ENCODE measurements around the gene PLA2G4B. TPM values are rescaled to one million over a fixed set of nuclear protein-coding genes. Genes with fewer than 3 reads are reported as not detected.

Gene PLA2G4B
- polyA plus RNA-seq, 2 donors, result 31.6 to 48.1 TPM

DNA sequence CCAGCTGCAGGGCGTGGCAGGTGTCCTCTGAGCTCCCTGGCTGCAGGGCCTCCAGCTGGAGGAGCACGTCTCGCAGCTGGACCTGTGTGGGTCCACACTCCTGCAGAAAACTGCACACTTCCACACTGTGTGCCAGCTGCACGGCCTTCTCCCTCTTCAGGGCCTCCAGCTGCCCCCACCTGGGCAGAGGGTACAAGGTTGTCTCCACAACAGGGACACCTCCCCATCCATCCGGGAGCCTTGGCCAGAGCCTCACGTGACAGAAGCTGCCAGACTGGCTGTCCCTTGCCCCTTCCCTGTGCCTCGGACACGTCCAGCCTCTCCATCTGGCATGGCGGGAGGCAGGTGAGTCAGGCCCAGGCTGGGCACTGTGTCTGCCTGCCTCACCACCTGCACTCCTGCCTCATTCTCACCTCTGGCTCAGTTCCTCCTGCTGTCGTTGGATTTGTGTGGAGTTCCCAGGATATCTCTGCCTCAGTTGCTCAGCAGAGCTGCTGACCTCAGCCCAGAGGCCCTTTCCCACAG, 40.7 kb downstream of the PLA2G4B start:
- Histone ChIP-seq H3K9me3 (ENCODE audit: control insufficient read depth in 2 of 2, insufficient read depth in 1 of 2, low read depth in 1 of 2, low read length in 1 of 2) (no peaks in the 10 kb centered on the region), H3K4me1 (ENCODE audit: control insufficient read depth in 2 of 2, insufficient read depth in 2 of 2, low read length in 1 of 2) (peaks cover 2 to 50% of the 10 kb centered on the region in 2 donors), H3K36me3 (ENCODE audit: control insufficient read depth in 2 of 2, insufficient read depth in 2 of 2, low read length in 1 of 2) (no peaks in the 10 kb centered on the region), H3K27ac (ENCODE audit: low read depth in 2 of 2, low read length in 1 of 2) (no peak overlapping the region), H3K27me3 (ENCODE audit: control insufficient read depth in 1 of 2, insufficient read depth in 2 of 2, low read length in 2 of 2) (no peaks in the 10 kb centered on the region), H3K4me3 (ENCODE audit: low read depth in 1 of 2, low read length in 2 of 2) (no peak overlapping the region)
- 74 to 82% methylated on average over 10 of the region's 10 CpGs for WGBS, 2 donors

DNA sequence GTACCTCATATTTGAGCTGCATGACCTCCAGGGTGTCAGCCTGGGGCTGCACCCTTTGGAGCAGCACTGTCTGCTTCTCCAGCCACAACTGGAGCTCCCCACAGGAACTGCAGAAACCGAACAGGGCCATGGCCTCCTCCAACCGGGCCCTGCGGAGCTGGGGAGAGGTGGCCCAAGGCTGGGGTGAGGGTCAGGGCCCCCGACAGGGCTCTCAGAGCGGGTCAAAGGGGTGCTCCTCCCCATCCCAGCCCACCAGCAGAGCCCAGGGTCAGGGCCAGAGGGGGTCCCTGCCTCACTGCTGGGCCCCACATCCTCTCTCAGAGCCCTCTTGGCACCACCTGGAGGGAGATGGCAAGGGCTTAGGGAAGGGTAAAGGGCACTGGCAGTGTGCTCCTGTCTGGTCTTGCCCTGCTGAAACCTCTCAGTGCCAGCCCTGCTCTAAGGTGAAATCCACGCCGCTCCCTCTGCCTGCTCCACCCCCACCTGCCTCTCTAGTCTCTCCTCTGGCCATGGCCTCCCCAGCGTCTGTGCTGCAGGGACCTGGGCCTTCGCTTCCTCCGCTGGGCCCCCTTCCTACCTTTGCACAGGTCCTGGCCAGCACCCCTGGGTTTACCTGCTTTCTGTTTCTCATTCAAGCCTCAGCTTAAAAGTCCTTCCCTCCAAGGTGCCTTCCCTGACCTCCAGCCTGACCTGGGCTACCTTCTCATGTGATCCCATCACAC, 41.7 kb downstream of the PLA2G4B start:
- no peaks in the 10 kb centered on the region for H3K9me3 ChIP-seq (ENCODE audit: control insufficient read depth in 2 of 2, insufficient read depth in 1 of 2, low read depth in 1 of 2, low read length in 1 of 2)
- 77 to 89% methylated on average over 10 of the region's 10 CpGs for WGBS, 2 donors
- no peaks in the 10 kb centered on the region for H3K27me3 ChIP-seq (ENCODE audit: control insufficient read depth in 1 of 2, insufficient read depth in 2 of 2, low read length in 2 of 2)
- H3K27ac ChIP-seq (ENCODE audit: low read depth in 2 of 2, low read length in 1 of 2), result no peak overlapping the region
- no peaks in the 10 kb centered on the region for H3K36me3 ChIP-seq (ENCODE audit: control insufficient read depth in 2 of 2, insufficient read depth in 2 of 2, low read length in 1 of 2)
- peaks cover 2 to 50% of the 10 kb centered on the region in 2 donors for H3K4me1 ChIP-seq (ENCODE audit: control insufficient read depth in 2 of 2, insufficient read depth in 2 of 2, low read length in 1 of 2)
- no peak overlapping the region for H3K4me3 ChIP-seq (ENCODE audit: low read depth in 1 of 2, low read length in 2 of 2)

DNA sequence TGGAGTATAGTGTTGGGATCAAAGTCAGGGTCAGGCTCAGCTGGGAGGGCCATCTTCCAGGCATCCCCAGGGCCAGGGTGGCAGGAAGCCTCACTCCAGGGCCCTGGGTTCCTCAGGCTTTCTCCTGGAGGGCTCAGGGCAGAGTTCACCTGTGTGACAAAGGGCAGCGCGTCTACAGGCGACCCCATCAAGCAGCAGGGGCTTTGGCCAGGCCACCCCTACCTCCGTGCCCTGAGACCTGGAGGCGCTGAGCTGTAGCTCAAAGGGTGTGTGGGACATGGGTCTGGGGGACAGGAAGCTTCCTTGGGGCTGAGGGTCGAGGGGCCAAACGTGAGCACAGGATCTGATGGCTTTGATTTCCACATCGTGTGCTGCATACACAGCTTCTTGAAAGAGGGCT, 42.4 kb downstream of the PLA2G4B start:
- no peaks in the 10 kb centered on the region for H3K9me3 ChIP-seq (ENCODE audit: control insufficient read depth in 2 of 2, insufficient read depth in 1 of 2, low read depth in 1 of 2, low read length in 1 of 2)
- no peak overlapping the region for H3K27ac ChIP-seq (ENCODE audit: low read depth in 2 of 2, low read length in 1 of 2)
- H3K4me1 ChIP-seq (ENCODE audit: control insufficient read depth in 2 of 2, insufficient read depth in 2 of 2, low read length in 1 of 2), result peaks cover 2 to 50% of the 10 kb centered on the region in 2 donors
- no peak overlapping the region for H3K4me3 ChIP-seq (ENCODE audit: low read depth in 1 of 2, low read length in 2 of 2)
- 82 to 85% methylated on average over 8 of the region's 8 CpGs for WGBS, 2 donors
- H3K36me3 ChIP-seq (ENCODE audit: control insufficient read depth in 2 of 2, insufficient read depth in 2 of 2, low read length in 1 of 2), result no peaks in the 10 kb centered on the region
- H3K27me3 ChIP-seq (ENCODE audit: control insufficient read depth in 1 of 2, insufficient read depth in 2 of 2, low read length in 2 of 2), result no peaks in the 10 kb centered on the region

DNA sequence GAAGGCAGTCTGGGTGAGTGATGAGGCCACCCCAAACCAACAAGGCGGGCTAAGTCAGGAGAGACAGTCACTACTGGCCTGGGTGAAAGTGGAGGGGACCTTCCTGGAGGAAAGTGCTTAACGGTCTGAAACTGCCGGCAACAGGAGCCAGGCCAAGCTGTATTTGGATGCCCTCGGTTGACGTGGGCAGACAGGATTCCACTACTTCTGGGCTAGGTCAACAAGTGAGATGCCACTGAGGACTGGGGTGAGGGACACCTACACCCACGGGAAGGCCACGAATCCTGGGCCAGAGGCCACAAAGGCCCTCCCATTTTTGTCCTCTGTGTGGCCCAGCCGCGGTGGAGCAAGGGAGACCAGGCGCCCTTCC, 42.9 kb downstream of the PLA2G4B start:
- Histone ChIP-seq H3K9me3 (ENCODE audit: control insufficient read depth in 2 of 2, insufficient read depth in 1 of 2, low read depth in 1 of 2, low read length in 1 of 2) (no peaks in the 10 kb centered on the region), H3K27ac (ENCODE audit: low read depth in 2 of 2, low read length in 1 of 2) (no peak overlapping the region), H3K27me3 (ENCODE audit: control insufficient read depth in 1 of 2, insufficient read depth in 2 of 2, low read length in 2 of 2) (no peaks in the 10 kb centered on the region), H3K4me3 (ENCODE audit: low read depth in 1 of 2, low read length in 2 of 2) (peak overlapping the region in 1 of 2 donors; percentile 32), H3K36me3 (ENCODE audit: control insufficient read depth in 2 of 2, insufficient read depth in 2 of 2, low read length in 1 of 2) (no peaks in the 10 kb centered on the region), H3K4me1 (ENCODE audit: control insufficient read depth in 2 of 2, insufficient read depth in 2 of 2, low read length in 1 of 2) (peaks cover 2 to 50% of the 10 kb centered on the region in 2 donors)
- WGBS, 2 donors, result 36 to 45% methylated on average over 10 of the region's 10 CpGs

DNA sequence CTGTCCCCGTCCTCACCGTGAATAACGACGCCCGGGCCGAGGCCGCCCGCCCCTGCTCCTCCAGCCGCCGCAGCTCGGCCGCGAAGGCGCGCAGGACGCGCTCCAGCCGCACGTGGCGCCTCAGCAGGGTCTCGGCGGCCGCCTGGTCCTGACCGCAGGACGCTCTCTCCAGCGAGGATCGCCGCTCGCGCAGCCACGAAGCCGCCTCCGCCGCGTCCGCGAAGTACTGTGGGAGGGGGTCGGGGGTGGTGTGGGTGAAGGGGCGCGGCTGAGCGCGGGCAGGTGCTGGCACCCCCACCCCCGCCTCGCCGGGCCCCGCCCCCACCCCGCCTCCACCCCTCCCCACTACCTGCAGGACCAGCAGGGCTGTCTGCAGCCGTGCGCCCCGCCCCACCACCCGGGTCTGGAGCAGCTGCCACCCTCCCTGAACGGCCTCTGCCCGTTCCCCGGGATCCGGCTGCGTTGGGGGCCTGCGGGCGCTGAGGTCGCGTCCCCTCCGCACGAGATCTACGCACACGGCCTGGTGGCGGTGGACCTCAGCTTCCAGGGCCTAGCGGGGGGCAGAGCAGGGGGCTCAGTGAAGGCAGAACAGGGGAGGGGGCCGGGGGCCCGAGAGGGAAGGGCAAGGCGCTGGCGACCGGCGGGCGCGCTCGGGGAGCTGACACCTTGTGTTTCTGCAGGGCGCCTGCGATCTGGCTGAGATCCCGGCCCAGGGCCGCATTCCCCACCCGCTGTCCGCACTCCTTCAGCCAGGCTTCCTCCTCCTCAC, 43.5 kb downstream of the PLA2G4B start:
- H3K4me3 ChIP-seq (ENCODE audit: low read depth in 1 of 2, low read length in 2 of 2), result peak overlapping the region; percentile 32 to 35
- H3K4me1 ChIP-seq (ENCODE audit: control insufficient read depth in 2 of 2, insufficient read depth in 2 of 2, low read length in 1 of 2), result peaks cover 2 to 47% of the 10 kb centered on the region in 2 donors
- WGBS, 2 donors, result 11 to 22% methylated on average over 64 to 81 of the region's 81 CpGs

DNA sequence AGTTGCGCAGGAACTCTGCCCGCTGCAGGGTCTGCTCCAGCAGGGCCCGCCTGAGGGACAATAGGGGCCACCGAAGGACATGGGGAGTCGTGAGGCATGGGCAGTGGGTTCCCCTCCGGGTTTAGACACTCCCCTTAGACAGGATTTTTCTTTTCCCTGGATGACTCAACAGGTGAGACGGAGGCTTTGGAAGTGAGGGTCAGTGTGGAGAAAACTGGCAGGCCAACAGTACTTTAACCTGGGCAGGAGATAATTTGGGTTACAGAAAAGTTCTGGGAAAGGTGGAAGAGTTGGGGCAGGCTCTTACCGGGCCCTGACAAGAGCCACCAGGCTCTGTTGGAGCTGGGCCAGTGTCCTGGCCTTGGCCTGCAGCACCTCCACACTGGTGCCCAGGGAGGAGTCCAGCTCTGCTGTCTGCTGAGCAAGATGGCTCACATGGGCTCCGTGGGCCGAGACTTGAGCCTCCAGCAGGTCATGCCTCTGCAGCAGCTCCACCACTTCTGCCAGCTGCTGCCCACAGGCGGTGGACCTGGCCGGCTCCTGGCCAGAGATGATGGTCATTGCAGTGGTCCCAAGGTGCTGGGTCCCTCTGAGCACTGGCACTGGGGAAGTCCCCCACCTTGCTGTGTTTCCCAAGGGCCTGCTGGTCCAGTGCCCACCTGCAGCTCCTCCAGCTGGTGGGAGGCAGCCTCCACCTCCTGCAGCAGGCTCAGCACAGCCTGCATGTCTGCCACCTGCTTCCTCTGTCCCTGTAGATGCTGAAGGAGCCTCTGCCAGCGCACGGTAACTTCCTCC, 44.2 kb downstream of the PLA2G4B start:
- Histone ChIP-seq H3K4me1 (ENCODE audit: control insufficient read depth in 2 of 2, insufficient read depth in 2 of 2, low read length in 1 of 2) (peaks cover 2 to 43% of the 10 kb centered on the region in 2 donors), H3K27ac (ENCODE audit: low read depth in 2 of 2, low read length in 1 of 2) (no peak overlapping the region), H3K9me3 (ENCODE audit: control insufficient read depth in 2 of 2, insufficient read depth in 1 of 2, low read depth in 1 of 2, low read length in 1 of 2) (no peaks in the 10 kb centered on the region), H3K27me3 (ENCODE audit: control insufficient read depth in 1 of 2, insufficient read depth in 2 of 2, low read length in 2 of 2) (no peaks in the 10 kb centered on the region), H3K36me3 (ENCODE audit: control insufficient read depth in 2 of 2, insufficient read depth in 2 of 2, low read length in 1 of 2) (no peaks in the 10 kb centered on the region), H3K4me3 (ENCODE audit: low read depth in 1 of 2, low read length in 2 of 2) (peak overlapping the region; percentile 32 to 35)
- 60 to 61% methylated on average over 14 of the region's 14 CpGs for WGBS, 2 donors

More for the DNA sequence above, 43.5 kb downstream of the PLA2G4B start:
- no peak overlapping the region for H3K27ac ChIP-seq (ENCODE audit: low read depth in 2 of 2, low read length in 1 of 2)
- no peaks in the 10 kb centered on the region for H3K36me3 ChIP-seq (ENCODE audit: control insufficient read depth in 2 of 2, insufficient read depth in 2 of 2, low read length in 1 of 2)
- no peaks in the 10 kb centered on the region for H3K27me3 ChIP-seq (ENCODE audit: control insufficient read depth in 1 of 2, insufficient read depth in 2 of 2, low read length in 2 of 2)
- no peaks in the 10 kb centered on the region for H3K9me3 ChIP-seq (ENCODE audit: control insufficient read depth in 2 of 2, insufficient read depth in 1 of 2, low read depth in 1 of 2, low read length in 1 of 2)

DNA sequence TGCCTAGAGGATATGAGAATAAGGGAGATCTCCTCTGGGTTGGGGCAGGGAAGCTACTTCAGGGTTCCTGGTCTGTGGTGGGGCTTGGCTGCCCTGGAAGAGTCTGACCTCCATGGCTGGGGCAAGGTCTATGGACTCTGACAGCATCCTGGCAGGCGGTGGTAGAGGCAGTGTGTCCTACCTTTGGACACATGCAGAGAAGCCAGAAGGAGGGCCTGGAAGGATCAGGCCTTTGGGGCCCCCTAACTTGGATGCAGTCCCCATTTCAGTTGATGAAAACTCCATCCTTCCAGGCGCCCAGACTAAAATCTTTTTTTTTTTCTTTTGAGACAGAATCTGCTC, 44.8 kb downstream of the PLA2G4B start:
- Histone ChIP-seq H3K27ac (ENCODE audit: low read depth in 2 of 2, low read length in 1 of 2) (no peak overlapping the region), H3K9me3 (ENCODE audit: control insufficient read depth in 2 of 2, insufficient read depth in 1 of 2, low read depth in 1 of 2, low read length in 1 of 2) (no peaks in the 10 kb centered on the region), H3K4me1 (ENCODE audit: control insufficient read depth in 2 of 2, insufficient read depth in 2 of 2, low read length in 1 of 2) (peaks cover 2 to 38% of the 10 kb centered on the region in 2 donors), H3K4me3 (ENCODE audit: low read depth in 1 of 2, low read length in 2 of 2) (no peak overlapping the region), H3K36me3 (ENCODE audit: control insufficient read depth in 2 of 2, insufficient read depth in 2 of 2, low read length in 1 of 2) (no peaks in the 10 kb centered on the region), H3K27me3 (ENCODE audit: control insufficient read depth in 1 of 2, insufficient read depth in 2 of 2, low read length in 2 of 2) (no peaks in the 10 kb centered on the region)
- 87 to 96% methylated on average over 2 of the region's 2 CpGs for WGBS, 2 donors

DNA sequence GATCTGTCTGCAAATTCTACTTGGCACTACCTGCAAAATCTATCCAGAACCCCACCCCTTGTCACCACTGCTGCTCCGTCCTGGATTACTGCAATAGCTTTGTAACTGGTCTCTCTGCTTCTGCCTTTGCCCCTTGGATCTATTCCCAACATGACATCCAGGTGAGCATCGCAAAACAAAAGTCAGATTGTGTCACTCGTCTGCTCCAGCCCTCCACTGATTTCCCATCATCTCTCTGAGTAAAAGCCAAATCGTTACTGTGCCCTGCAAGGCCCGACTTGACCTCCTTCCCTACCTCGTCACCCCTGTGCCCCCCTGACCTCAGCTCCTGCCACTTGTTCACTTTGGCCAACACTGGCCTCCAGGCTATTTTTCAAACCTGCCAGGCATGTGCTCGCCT, 45.8 kb downstream of the PLA2G4B start:
- Histone ChIP-seq H3K36me3 (ENCODE audit: control insufficient read depth in 2 of 2, insufficient read depth in 2 of 2, low read length in 1 of 2) (no peaks in the 10 kb centered on the region), H3K27me3 (ENCODE audit: control insufficient read depth in 1 of 2, insufficient read depth in 2 of 2, low read length in 2 of 2) (no peaks in the 10 kb centered on the region)
- WGBS, 2 donors, result 78 to 79% methylated on average over 7 of the region's 7 CpGs

DNA sequence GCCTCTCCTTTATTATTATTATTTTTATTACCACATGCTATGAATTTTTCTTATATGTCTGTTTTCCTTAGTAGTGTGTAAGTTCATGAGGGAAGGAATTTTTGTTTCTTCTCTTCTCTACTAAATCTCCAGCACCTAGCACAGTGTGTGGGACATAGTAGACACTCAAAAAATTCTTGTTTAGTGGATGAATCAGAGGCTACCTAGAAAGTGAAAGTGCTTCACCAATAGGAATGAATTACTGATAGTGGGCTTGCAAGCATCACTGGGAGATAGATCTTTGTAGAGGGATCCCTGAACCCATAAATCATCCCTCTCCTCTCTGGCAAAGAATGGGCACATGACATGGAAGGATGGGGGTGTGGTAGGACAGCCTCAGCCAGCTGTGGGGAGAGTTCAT, 46.7 kb downstream of the PLA2G4B start:
- H3K9me3 ChIP-seq (ENCODE audit: control insufficient read depth in 2 of 2, insufficient read depth in 1 of 2, low read depth in 1 of 2, low read length in 1 of 2), result no peaks in the 10 kb centered on the region

More for the DNA sequence above, 45.8 kb downstream of the PLA2G4B start:
- no peak overlapping the region for H3K4me3 ChIP-seq (ENCODE audit: low read depth in 1 of 2, low read length in 2 of 2)
- H3K4me1 ChIP-seq (ENCODE audit: control insufficient read depth in 2 of 2, insufficient read depth in 2 of 2, low read length in 1 of 2), result peaks cover 2 to 30% of the 10 kb centered on the region in 2 donors
- no peaks in the 10 kb centered on the region for H3K9me3 ChIP-seq (ENCODE audit: control insufficient read depth in 2 of 2, insufficient read depth in 1 of 2, low read depth in 1 of 2, low read length in 1 of 2)
- H3K27ac ChIP-seq (ENCODE audit: low read depth in 2 of 2, low read length in 1 of 2), result no peak overlapping the region

More for the DNA sequence above, 46.7 kb downstream of the PLA2G4B start:
- Histone ChIP-seq H3K27me3 (ENCODE audit: control insufficient read depth in 1 of 2, insufficient read depth in 2 of 2, low read length in 2 of 2) (no peaks in the 10 kb centered on the region), H3K27ac (ENCODE audit: low read depth in 2 of 2, low read length in 1 of 2) (no peak overlapping the region), H3K36me3 (ENCODE audit: control insufficient read depth in 2 of 2, insufficient read depth in 2 of 2, low read length in 1 of 2) (no peaks in the 10 kb centered on the region), H3K4me1 (ENCODE audit: control insufficient read depth in 2 of 2, insufficient read depth in 2 of 2, low read length in 1 of 2) (peaks cover 2 to 23% of the 10 kb centered on the region in 2 donors), H3K4me3 (ENCODE audit: low read depth in 1 of 2, low read length in 2 of 2) (no peak overlapping the region)

Data from esophagus (tissue), 2 donors.